Measurements from ENCODE around the gene CARTPT. TPM values are rescaled to one million over a fixed set of nuclear protein-coding genes. Genes with fewer than 3 reads are reported as not detected.

The CARTPT gene
- not detected for total RNA-seq

GRCh38 chr5:71719063-71719964 is at the start of gene CARTPT:
TSS of gene CARTPT (plus strand) at chr5:71719275. CDS start at chr5:71719294, 19 bp downstream.
- peak in 2 of 3 donors; percentile 13 to 49 for DNase-seq (ENCODE audit: low read depth in 2 of 3, low spot score in 2 of 3)

GRCh38 chr5:71677977-71678376 is 41.1 kb upstream of the CARTPT start:
- DNase-seq (ENCODE audit: low read depth in 2 of 3, low spot score in 2 of 3): no peak

GRCh38 chr5:71679714-71680113 is 39.4 kb upstream of the CARTPT start:
- no peak for DNase-seq (ENCODE audit: low read depth in 2 of 3, low spot score in 2 of 3)

GRCh38 chr5:71680510-71680909 is 38.6 kb upstream of the CARTPT start:
- DNase-seq (ENCODE audit: low read depth in 2 of 3, low spot score in 2 of 3): no peak

GRCh38 chr5:71681296-71681695 is 37.8 kb upstream of the CARTPT start:
- DNase-seq (ENCODE audit: low read depth in 2 of 3, low spot score in 2 of 3): no peak

GRCh38 chr5:71684309-71684708 is 34.8 kb upstream of the CARTPT start:
- DNase-seq (ENCODE audit: low read depth in 2 of 3, low spot score in 2 of 3): no peak

- no peak for DNase-seq (ENCODE audit: low read depth in 2 of 3, low spot score in 2 of 3)
Measured at GRCh38 chr5:71693828-71694427, 25.1 kb upstream of the CARTPT start.

- DNase-seq (ENCODE audit: low read depth in 2 of 3, low spot score in 2 of 3): no peak
Measured at GRCh38 chr5:71695071-71695470, 24.0 kb upstream of the CARTPT start.

GRCh38 chr5:71695595-71695994 is 23.5 kb upstream of the CARTPT start:
- no peak for DNase-seq (ENCODE audit: low read depth in 2 of 3, low spot score in 2 of 3)

- DNase-seq (ENCODE audit: low read depth in 2 of 3, low spot score in 2 of 3): no peak
Measured at GRCh38 chr5:71697967-71698366, 21.1 kb upstream of the CARTPT start.

- DNase-seq (ENCODE audit: low read depth in 2 of 3, low spot score in 2 of 3): no peak
Measured at GRCh38 chr5:71699233-71699632, 19.8 kb upstream of the CARTPT start.

GRCh38 chr5:71699751-71700150 is 19.3 kb upstream of the CARTPT start:
- DNase-seq (ENCODE audit: low read depth in 2 of 3, low spot score in 2 of 3): no peak

- no peak for DNase-seq (ENCODE audit: low read depth in 2 of 3, low spot score in 2 of 3)
Measured at GRCh38 chr5:71700803-71701202, 18.3 kb upstream of the CARTPT start.

GRCh38 chr5:71701407-71701806 is 17.7 kb upstream of the CARTPT start:
- DNase-seq (ENCODE audit: low read depth in 2 of 3, low spot score in 2 of 3): no peak

GRCh38 chr5:71703941-71704340 is 15.1 kb upstream of the CARTPT start:
- DNase-seq (ENCODE audit: low read depth in 2 of 3, low spot score in 2 of 3): no peak

- DNase-seq (ENCODE audit: low read depth in 2 of 3, low spot score in 2 of 3): no peak
Measured at GRCh38 chr5:71705421-71705820, 13.7 kb upstream of the CARTPT start.

GRCh38 chr5:71706906-71707305 is 12.2 kb upstream of the CARTPT start:
- DNase-seq (ENCODE audit: low read depth in 2 of 3, low spot score in 2 of 3): no peak

GRCh38 chr5:71711610-71712009 is 7.5 kb upstream of the CARTPT start:
- DNase-seq (ENCODE audit: low read depth in 2 of 3, low spot score in 2 of 3): no peak

GRCh38 chr5:71714911-71715310 is 4.2 kb upstream of the CARTPT start:
- DNase-seq (ENCODE audit: low read depth in 2 of 3, low spot score in 2 of 3): no peak

- DNase-seq (ENCODE audit: low read depth in 2 of 3, low spot score in 2 of 3): no peak
Measured at GRCh38 chr5:71727978-71728377, 8.9 kb downstream of the CARTPT start.

- no peak for DNase-seq (ENCODE audit: low read depth in 2 of 3, low spot score in 2 of 3)
Measured at GRCh38 chr5:71731015-71731414, 11.9 kb downstream of the CARTPT start.

GRCh38 chr5:71732011-71732410 is 12.9 kb downstream of the CARTPT start:
- no peak for DNase-seq (ENCODE audit: low read depth in 2 of 3, low spot score in 2 of 3)
